ENCODE data around the gene GRB2. TPM values are rescaled to one million over a fixed set of nuclear protein-coding genes. Genes with fewer than 3 reads are reported as not detected.
A peak's percentile ranks its signal among the peaks of the same experiment; 100 is the strongest.

The GRB2 gene
- total and polyA plus RNA-seq, 7 experiments from 2014 or later, result 112 to 167 (median 145) TPM

- H3K36me3 ChIP-seq (ENCODE audit: control insufficient read depth in 2 of 3, insufficient read depth in 3 of 3, low read length in 3 of 3), result no peaks in the 10 kb centered on the region
- peak overlapping the region in 9 of 10 donors; percentile 64 to 91 (median 83) for H3K4me3 Mint-ChIP-seq
- peaks cover 59 to 97% (median 84%) of the 10 kb centered on the region in 7 donors for H3K4me1 Mint-ChIP-seq
- peak overlapping the region; percentile 57 for H3K27ac ChIP-seq (ENCODE audit: low read depth, low read length)
- intact Hi-C loops (cut with micrococcal nuclease), result no loop called here
- CTCF ChIA-PET, result interaction anchor here (0.6 kb wide), 1 partner anchor 45 kb away, joined by 4 read pairs; no protein-coding TSS in a partner anchor
- DNase-seq (no peak), ATAC-seq (no peak)
- H3K4me1 ChIP-seq (ENCODE audit: control insufficient read depth in 2 of 2, insufficient read depth in 2 of 2, low read length in 2 of 2), result peaks cover 68 to 89% of the 10 kb centered on the region in 2 donors
- H3K36me3 Mint-ChIP-seq, result peaks cover 0 to 12% (median 0%) of the 10 kb centered on the region in 5 donors
- POLR2A ChIA-PET, result interaction anchor here (1.0 to 3.1 kb wide), 4 partner anchors 13 to 63 kb away, joined by 3 to 9 read pairs (median 4); partner anchors contain the start of gene GRB2
- no peaks in the 10 kb centered on the region for H3K9me3 Mint-ChIP-seq
- peak overlapping the region in 8 of 9 donors; percentile 70 to 97 (median 92) for H3K27ac Mint-ChIP-seq
- H3K27me3 Mint-ChIP-seq, result no peaks in the 10 kb centered on the region
- no peak overlapping the region for H3K4me3 ChIP-seq (ENCODE audit: low read length)
- no peaks in the 10 kb centered on the region for H3K27me3 ChIP-seq (ENCODE audit: control insufficient read depth in 2 of 2, insufficient read depth in 2 of 2, low read length in 2 of 2)
- no peaks in the 10 kb centered on the region for H3K9me3 ChIP-seq (ENCODE audit: control insufficient read depth in 2 of 3, low read length in 3 of 3)
Measured at GRCh38 chr17:75342996-75343395, 62.5 kb downstream of the GRB2 start.

GRCh38 chr17:75341784-75342486 lies 63.5 kb downstream of the GRB2 start:
- Histone ChIP-seq H3K4me1 (ENCODE audit: control insufficient read depth in 2 of 2, insufficient read depth in 2 of 2, low read length in 2 of 2) (peaks cover 57 to 82% of the 10 kb centered on the region in 2 donors), H3K27me3 (ENCODE audit: control insufficient read depth in 2 of 2, insufficient read depth in 2 of 2, low read length in 2 of 2) (no peaks in the 10 kb centered on the region), H3K36me3 (ENCODE audit: control insufficient read depth in 2 of 3, insufficient read depth in 3 of 3, low read length in 3 of 3) (no peaks in the 10 kb centered on the region), H3K4me3 (ENCODE audit: low read length) (no peak overlapping the region), H3K9me3 (ENCODE audit: control insufficient read depth in 2 of 3, low read length in 3 of 3) (no peaks in the 10 kb centered on the region), H3K27ac (ENCODE audit: low read depth, low read length) (peak overlapping the region; percentile 57)
- no peak for ATAC-seq
- peaks cover 0 to 12% (median 0%) of the 10 kb centered on the region in 5 donors for H3K36me3 Mint-ChIP-seq
- H3K4me3 Mint-ChIP-seq, result peak overlapping the region in 9 of 10 donors; percentile 13 to 88 (median 75)
- intact Hi-C loops (cut with micrococcal nuclease), result no loop called here
- H3K27ac Mint-ChIP-seq, result peak overlapping the region; percentile 70 to 97 (median 92)
- peaks cover 52 to 94% (median 78%) of the 10 kb centered on the region in 7 donors for H3K4me1 Mint-ChIP-seq
- ChIA-PET CTCF (interaction anchor here (0.7 kb wide), 1 partner anchor 15 kb away, joined by 4 read pairs; no protein-coding TSS in a partner anchor), POLR2A (interaction anchor here (1.6 kb wide), 1 partner anchor 8 kb away, joined by 5 read pairs; no protein-coding TSS in a partner anchor)
- H3K27me3 Mint-ChIP-seq, result no peaks in the 10 kb centered on the region
- no peak for DNase-seq
- H3K9me3 Mint-ChIP-seq, result no peaks in the 10 kb centered on the region

GRCh38 chr17:75340631-75341030 lies 64.8 kb downstream of the GRB2 start:
- Histone ChIP-seq H3K4me1 (ENCODE audit: control insufficient read depth in 2 of 2, insufficient read depth in 2 of 2, low read length in 2 of 2) (peaks cover 48 to 81% of the 10 kb centered on the region in 2 donors), H3K4me3 (ENCODE audit: low read length) (no peak overlapping the region), H3K9me3 (ENCODE audit: control insufficient read depth in 2 of 3, low read length in 3 of 3) (no peaks in the 10 kb centered on the region), H3K27ac (ENCODE audit: low read depth, low read length) (peak overlapping the region; percentile 40), H3K36me3 (ENCODE audit: control insufficient read depth in 2 of 3, insufficient read depth in 3 of 3, low read length in 3 of 3) (no peaks in the 10 kb centered on the region), H3K27me3 (ENCODE audit: control insufficient read depth in 2 of 2, insufficient read depth in 2 of 2, low read length in 2 of 2) (no peaks in the 10 kb centered on the region)
- peak overlapping the region in 7 of 10 donors; percentile 18 to 83 (median 55) for H3K4me3 Mint-ChIP-seq
- H3K36me3 Mint-ChIP-seq, result peaks cover 0 to 14% (median 0%) of the 10 kb centered on the region in 5 donors
- DNase-seq (no peak), ATAC-seq (no peak)
- no peaks in the 10 kb centered on the region for H3K27me3 Mint-ChIP-seq
- H3K27ac Mint-ChIP-seq, result peak overlapping the region; percentile 66 to 93 (median 88)
- intact Hi-C loops (cut with micrococcal nuclease), result no loop called here
- peaks cover 62 to 94% (median 82%) of the 10 kb centered on the region in 7 donors for H3K4me1 Mint-ChIP-seq
- ChIA-PET CTCF (interaction anchor here (0.6 kb wide), 1 partner anchor 72 kb away, joined by 3 read pairs; no protein-coding TSS in a partner anchor), POLR2A (interaction anchor here (0.6 to 1.0 kb wide), 2 partner anchors 10 to 351 kb away, joined by 3 read pairs; no protein-coding TSS in a partner anchor)
- no peaks in the 10 kb centered on the region for H3K9me3 Mint-ChIP-seq

- intact Hi-C loops (cut with micrococcal nuclease), result loop anchor here in 1 of 2 donors (2.0 to 5.0 kb wide), 2 partner anchors 52 to 65 kb away; partner anchors contain the start of gene GRB2
- Mint-ChIP-seq H3K9me3 (no peaks in the 10 kb centered on the region), H3K4me1 (peaks cover 64 to 94% (median 82%) of the 10 kb centered on the region in 7 donors), H3K36me3 (peaks cover 0 to 14% (median 0%) of the 10 kb centered on the region in 5 donors), H3K27ac (peak overlapping the region; percentile 85 to 93 (median 91)), H3K4me3 (peak overlapping the region; percentile 13 to 89 (median 74)), H3K27me3 (no peaks in the 10 kb centered on the region)
- no peaks in the 10 kb centered on the region for H3K36me3 ChIP-seq (ENCODE audit: control insufficient read depth in 2 of 3, insufficient read depth in 3 of 3, low read length in 3 of 3)
- H3K4me3 ChIP-seq (ENCODE audit: low read length), result no peak overlapping the region
- ATAC-seq (no peak), DNase-seq (no peak)
- H3K27ac ChIP-seq (ENCODE audit: low read depth, low read length), result peak overlapping the region; percentile 40
- no peaks in the 10 kb centered on the region for H3K27me3 ChIP-seq (ENCODE audit: control insufficient read depth in 2 of 2, insufficient read depth in 2 of 2, low read length in 2 of 2)
- H3K4me1 ChIP-seq (ENCODE audit: control insufficient read depth in 2 of 2, insufficient read depth in 2 of 2, low read length in 2 of 2), result peaks cover 43 to 81% of the 10 kb centered on the region in 2 donors
- ChIA-PET POLR2A (interaction anchor here (0.6 to 1.0 kb wide), 2 partner anchors 10 to 350 kb away, joined by 3 read pairs; no protein-coding TSS in a partner anchor), CTCF (interaction anchor here (0.6 kb wide), 1 partner anchor 72 kb away, joined by 3 read pairs; no protein-coding TSS in a partner anchor)
- H3K9me3 ChIP-seq (ENCODE audit: control insufficient read depth in 2 of 3, low read length in 3 of 3), result no peaks in the 10 kb centered on the region
Measured at GRCh38 chr17:75339971-75340370, 65.5 kb downstream of the GRB2 start.

GRCh38 chr17:75338335-75338734 lies 67.1 kb downstream of the GRB2 start:
- peak; percentile 63 for ATAC-seq
- H3K4me1 Mint-ChIP-seq, result peaks cover 58 to 92% (median 79%) of the 10 kb centered on the region in 7 donors
- CTCF ChIA-PET, result interaction anchor here (0.7 to 3.5 kb wide), 8 partner anchors 7 to 290 kb away, joined by 3 to 14 read pairs (median 4); partner anchors contain the start of gene SLC25A19

GRCh38 chr17:75335315-75335714 lies 70.2 kb downstream of the GRB2 start:
- Histone ChIP-seq H3K27ac (ENCODE audit: low read depth, low read length) (no peak overlapping the region), H3K36me3 (ENCODE audit: control insufficient read depth in 2 of 3, insufficient read depth in 3 of 3, low read length in 3 of 3) (peaks cover 0 to 14% (median 0%) of the 10 kb centered on the region in 3 experiments), H3K4me1 (ENCODE audit: control insufficient read depth in 2 of 2, insufficient read depth in 2 of 2, low read length in 2 of 2) (peaks cover 21 to 59% of the 10 kb centered on the region in 2 donors), H3K27me3 (ENCODE audit: control insufficient read depth in 2 of 2, insufficient read depth in 2 of 2, low read length in 2 of 2) (no peaks in the 10 kb centered on the region), H3K4me3 (ENCODE audit: low read length) (no peak overlapping the region), H3K9me3 (ENCODE audit: control insufficient read depth in 2 of 3, low read length in 3 of 3) (no peaks in the 10 kb centered on the region)
- peaks cover 54 to 92% (median 80%) of the 10 kb centered on the region in 7 donors for H3K4me1 Mint-ChIP-seq
- intact Hi-C loops (cut with micrococcal nuclease), result loop anchor here in 1 of 2 donors (5.0 kb wide), 1 partner anchor 57 kb away; no protein-coding TSS in a partner anchor
- peak overlapping the region in 6 of 10 donors; percentile 0 to 83 (median 64) for H3K4me3 Mint-ChIP-seq
- DNase-seq (no peak), ATAC-seq (no peak)
- H3K27me3 Mint-ChIP-seq, result no peaks in the 10 kb centered on the region
- POLR2A ChIA-PET, result interaction anchor here (0.7 to 3.1 kb wide), 6 partner anchors 9 to 181 kb away, joined by 3 to 11 read pairs (median 7); partner anchors contain the start of gene GRB2
- peak overlapping the region in 8 of 9 donors; percentile 79 to 96 (median 90) for H3K27ac Mint-ChIP-seq
- CTCF ChIA-PET, result interaction anchor here (0.7 to 3.5 kb wide), 9 partner anchors 9 to 89 kb away, joined by 3 to 14 read pairs (median 4); partner anchors contain the start of gene GRB2
- no peaks in the 10 kb centered on the region for H3K9me3 Mint-ChIP-seq
- peaks cover 0 to 13% (median 5%) of the 10 kb centered on the region in 5 donors for H3K36me3 Mint-ChIP-seq

More at GRCh38 chr17:75338335-75338734, 67.1 kb downstream of the GRB2 start:
- no peaks in the 10 kb centered on the region for H3K27me3 ChIP-seq (ENCODE audit: control insufficient read depth in 2 of 2, insufficient read depth in 2 of 2, low read length in 2 of 2)
- peaks cover 33 to 76% of the 10 kb centered on the region in 2 donors for H3K4me1 ChIP-seq (ENCODE audit: control insufficient read depth in 2 of 2, insufficient read depth in 2 of 2, low read length in 2 of 2)
- peak overlapping the region; percentile 4 for H3K4me3 ChIP-seq (ENCODE audit: low read length)
- H3K27me3 Mint-ChIP-seq, result no peaks in the 10 kb centered on the region
- POLR2A ChIA-PET, result interaction anchor here (0.5 to 1.4 kb wide), 9 partner anchors 10 to 242 kb away, joined by 3 to 9 read pairs (median 3); partner anchors contain the start of genes GRB2 and MIF4GD
- H3K4me3 Mint-ChIP-seq, result peak overlapping the region; percentile 63 to 84 (median 78)
- no peaks in the 10 kb centered on the region for H3K36me3 ChIP-seq (ENCODE audit: control insufficient read depth in 2 of 3, insufficient read depth in 3 of 3, low read length in 3 of 3)
- intact Hi-C loops (cut with micrococcal nuclease), result loop anchor here (1.0 to 5.0 kb wide), 6 partner anchors 8 to 66 kb away; partner anchors contain the start of gene GRB2 (in 1 of the 2)
- H3K9me3 Mint-ChIP-seq, result no peaks in the 10 kb centered on the region
- peak overlapping the region; percentile 23 to 97 (median 86) for H3K27ac Mint-ChIP-seq
- H3K36me3 Mint-ChIP-seq, result peaks cover 0 to 14% (median 0%) of the 10 kb centered on the region in 5 donors
- no peaks in the 10 kb centered on the region for H3K9me3 ChIP-seq (ENCODE audit: control insufficient read depth in 2 of 3, low read length in 3 of 3)
- DNase-seq, result peak in 6 of 9 donors; percentile 30 to 55 (median 47)
- H3K27ac ChIP-seq (ENCODE audit: low read depth, low read length), result peak overlapping the region; percentile 58

All from naive thymus-derived CD4-positive, alpha-beta T cell (primary cell).